HepG2 (cell line): ENCODE results near the gene FAM177B. TPM values are rescaled to one million over a fixed set of nuclear protein-coding genes. Genes with fewer than 3 reads are reported as not detected.

Source experiments
- ATAC-seq: fragments of 200-7000 bp; cut with Tn5 transposase; 3 replicates; pipeline ENCODE4 v1.9.1; 2020; ENCODE audit warnings: mild to moderate bottlenecking, moderate library complexity
- Bru-seq: library from RNA; stranded (reverse); fragments of 400-500 nt; gene quantifications from one replicate; lab custom pipeline; 2021; lab: Mats Ljungman, UMichigan
- BruChase-seq, 2 experiments: library from RNA; stranded (reverse); fragments of 400-500 nt; gene quantifications; one replicate each; lab custom pipeline; 2021; lab: Mats Ljungman, UMichigan
- BruUV-seq: library from RNA; stranded (reverse); fragments of 400-500 nt; replicated peaks from 2 replicates; lab custom pipeline; 2021; lab: Mats Ljungman, UMichigan
- CTCF ChIA-PET: fragments of 300-600 bp; formaldehyde crosslinking; extraction: SDS; loops from one replicate; lab custom pipeline; 2021; ENCODE audit warnings: low total read pairs, inconsistent platforms, low intra/inter-chr PET ratio; lab: Yijun Ruan, JAX
- POLR2A ChIA-PET: fragments of 350-600 bp; sonication (Branson Sonifier 250); formaldehyde crosslinking; loops from one replicate; lab custom pipeline; 2020; ENCODE audit warnings: antibody characterized with exemption, inconsistent platforms; lab: Yijun Ruan, JAX
- DNase-seq: peaks from one replicate; pipeline ENCODE4 v3.0.0-alpha.2; 2015; ENCODE audit warnings: low spot score
- FAIRE-seq: peaks from 3 replicates; lab custom pipeline; 2011; peaks lifted over from hg19 to GRCh38; lab: Jason Lieb, UNC
- H2AFZ ChIP-seq: one replicate; pipeline ENCODE4 v1.6.1; 2011; ENCODE audit warnings: low read length, inconsistent platforms
- H3K27ac ChIP-seq: fragments of 300-600 bp; 3 replicates; pipeline ENCODE4 v1.8.0; 2011; ENCODE audit warnings: mixed run types, mild to moderate bottlenecking, mixed read lengths, low read length, inconsistent platforms; ENCODE audit not compliant: insufficient read depth; ENCODE audit errors: extremely low read length
- H3K27me3 ChIP-seq, 2 experiments: fragments of 200-600 bp in 1 of 2; 2 replicates in 1 of 2; 3 replicates in 1 of 2; pipeline versions ENCODE4 v1.6.0 to v1.8.0; 2011; ENCODE audit warnings: low read length in 2 of 2, mild to moderate bottlenecking in 2 of 2, moderate library complexity in 2 of 2, inconsistent platforms in 1 of 2; ENCODE audit not compliant: insufficient read depth in 2 of 2, control insufficient read depth in 1 of 2
- H3K36me3 ChIP-seq, 2 experiments: fragments of 200-600 bp in 1 of 2; replicated peaks in 1 of 2; 2 replicates in 1 of 2; 3 replicates in 1 of 2; pipeline versions ENCODE4 v1.5.1 to v1.8.0; 2011; ENCODE audit warnings: low read length in 2 of 2, inconsistent platforms in 1 of 2; ENCODE audit not compliant: insufficient read depth in 2 of 2, control insufficient read depth in 1 of 2
- H3K4me1 ChIP-seq: 2 replicates; pipeline ENCODE4 v1.5.1; 2012; ENCODE audit warnings: low read length, inconsistent platforms; ENCODE audit not compliant: insufficient read depth
- H3K4me2 ChIP-seq: 2 replicates; pipeline ENCODE4 v1.6.0; 2011; ENCODE audit warnings: low read depth, low read length, inconsistent platforms
- H3K4me3 ChIP-seq, 3 experiments: fragments of 200-600 bp in 1 of 3; sonication (generic), shearing (Covaris generic) in 1 of 3; replicated peaks in 1 of 3; 2 replicates each; pipeline ENCODE4 v1.5.1; 2011 to 2016; ENCODE audit warnings: low read length in 3 of 3, inconsistent platforms in 2 of 3, low read depth in 2 of 3, mild to moderate bottlenecking in 2 of 3, control low read depth in 1 of 3, mixed read lengths in 1 of 3; ENCODE audit not compliant: insufficient read depth in 1 of 3
- H3K79me2 ChIP-seq: one replicate; pipeline ENCODE4 v1.6.1; 2011; ENCODE audit warnings: low read length, inconsistent platforms; ENCODE audit not compliant: insufficient read depth
- H3K9ac ChIP-seq: 2 replicates; pipeline ENCODE4 v1.6.0; 2011; ENCODE audit warnings: mild to moderate bottlenecking, low read depth, low read length, inconsistent platforms; ENCODE audit not compliant: insufficient read depth
- H3K9me3 ChIP-seq: 2 replicates; pipeline ENCODE4 v1.5.1; 2012; ENCODE audit warnings: mild to moderate bottlenecking, low read length
- H4K20me1 ChIP-seq: 2 replicates; pipeline ENCODE4 v1.6.0; 2011; ENCODE audit warnings: inconsistent platforms, mild to moderate bottlenecking, low read length, moderate library complexity; ENCODE audit not compliant: insufficient read depth
- ARNTL ChIP-seq: sonication (generic); formaldehyde crosslinking; IDR thresholded peaks from 2 replicates; pipeline ENCODE4 v1.4.0; 2020; ENCODE audit warnings: mild to moderate bottlenecking, missing genetic modification reagents
- CCAR2 ChIP-seq: fragments of 200-400 bp; formaldehyde crosslinking; optimal IDR thresholded peaks from 2 replicates; pipeline ENCODE3; 2018; ENCODE audit warnings: low read depth, mild to moderate bottlenecking, low read length, moderate library complexity
- POGK ChIP-seq: sonication (generic); formaldehyde crosslinking; conservative IDR thresholded peaks from 2 replicates; pipeline ENCODE4 v1.8.0; 2022; ENCODE audit warnings: mild to moderate bottlenecking, moderate library complexity, missing genetic modification reagents
- SCMH1 ChIP-seq: sonication (generic); formaldehyde crosslinking; IDR thresholded peaks from 2 replicates; pipeline ENCODE4 v1.9.0; 2021; ENCODE audit warnings: missing genetic modification reagents, mild to moderate bottlenecking, borderline replicate concordance
- TBX2 ChIP-seq: sonication (generic); formaldehyde crosslinking; IDR thresholded peaks from 2 replicates; pipeline ENCODE4 v1.5.0; 2020; ENCODE audit warnings: missing genetic modification reagents, mild to moderate bottlenecking, borderline replicate concordance
- ZNF205 ChIP-seq: IDR thresholded peaks from 2 replicates; pipeline ENCODE4 v1.6.1; 2018; ENCODE audit warnings: missing biosample characterization, missing genetic modification reagents
- ZNF430 ChIP-seq: sonication (generic); formaldehyde crosslinking; IDR thresholded peaks from 2 replicates; pipeline ENCODE4 v1.9.0; 2021; ENCODE audit warnings: mild to moderate bottlenecking, missing genetic modification reagents
- WGBS: methylation state at CpG from one replicate; pipeline ENCODE4 v1.1.6; 2017; ENCODE audit warnings: low lambda C conversion rate; 5-methylcytosine and 5-hydroxymethylcytosine counted together
- in situ Hi-C: cut with HindIII; loops from 2 replicates; pipeline ENCODE4 v1.10.0; 2017; ENCODE audit warnings: low pct_unique_long_range_greater_than_20kb; ENCODE audit not compliant: extremely low pct_ligation_motif_present
- intact Hi-C: fragments of 100-400 bp; cut with micrococcal nuclease; formaldehyde crosslinking; loops from one replicate; pipeline ENCODE4 v1.10.0; 2022; ENCODE audit not compliant: unreplicated experiment
- long read RNA-seq, 2 experiments: library from RNA in 1 of 2; library from polyadenylated mRNA in 1 of 2; stranded (forward) in 1 of 2; unstranded in 1 of 2; transcript quantifications; one replicate each; pipeline ENCODE4 v2.0.0, GENCODE V29; 2019 to 2022
- polyA minus RNA-seq, 3 experiments: library from RNA; depleted of rRNA, polyadenylated mRNA; stranded (reverse); fragments of >200 nt; gene quantifications; 2 replicates each; pipeline ENCODE4 v1.2.3, GENCODE V29; 2011; ENCODE audit warnings: low replicate concordance in 1 of 3
- polyA plus RNA-seq, 8 experiments: library from polyadenylated mRNA; depleted of rRNA in 3 of 8; stranded (reverse) in 7 of 8; unstranded in 1 of 8; fragments of >200 nt; fragmentation: Illumina TruSeq in 4 of 8; extraction: Trizol in 4 of 8; gene quantifications; 2 replicates each; pipeline versions ENCODE4 v1.2.1 to v1.2.3, GENCODE V29; 2011 to 2016; ENCODE audit warnings: low read depth in 4 of 8, missing spikeins in 1 of 8, mixed read lengths in 1 of 8; ENCODE audit not compliant: insufficient read depth in 1 of 8
- total RNA-seq, 5 experiments: library from RNA; depleted of rRNA; stranded (reverse); fragments of >200 nt; fragmentation: Illumina TruSeq; extraction: Trizol; gene quantifications; 2 replicates each; pipeline ENCODE4 v1.2.3, GENCODE V29; 2016; ENCODE audit warnings: low read depth in 1 of 5
- TF ChIP-seq, protein P1 (sequence below): sonication (generic); formaldehyde crosslinking; IDR thresholded peaks from 2 replicates; pipeline ENCODE4 v1.8.1; 2022; ENCODE audit warnings: low read depth, mild to moderate bottlenecking, missing genetic modification reagents

The FAM177B gene
- total RNA-seq (2016; rRNA removed; fragmentation: Illumina TruSeq; extraction: Trizol): not detected in 2 replicates
- total RNA-seq (2016; cell fraction: cytosol; rRNA removed; fragmentation: Illumina TruSeq; extraction: Trizol; ENCODE audit: low read depth): not detected in 2 replicates
- not detected in 2 replicates for total RNA-seq (2016; cell fraction: insoluble cytoplasmic fraction; rRNA removed; fragmentation: Illumina TruSeq; extraction: Trizol)
- not detected in 2 replicates for total RNA-seq (2016; cell fraction: membrane; rRNA removed; fragmentation: Illumina TruSeq; extraction: Trizol)
- not detected in 2 replicates for total RNA-seq (2016; cell fraction: nucleus; rRNA removed; fragmentation: Illumina TruSeq; extraction: Trizol)
- 0.05 and 0.20 TPM in 2 replicates for polyA plus RNA-seq (2011; rRNA removed)
- polyA plus RNA-seq (2011; cell fraction: cytosol; rRNA removed): not detected in 2 replicates
- polyA plus RNA-seq (2011; cell fraction: nucleus; rRNA removed): 0.08 TPM in 1 of 2 replicates, not detected in the other
- polyA plus RNA-seq (2012): 0.27 and 0.86 TPM in 2 replicates
- not detected in 2 replicates for polyA plus RNA-seq (2016; cell fraction: cytosol; fragmentation: Illumina TruSeq; extraction: Trizol; ENCODE audit: low read depth)
- not detected in 2 replicates for polyA plus RNA-seq (2016; cell fraction: insoluble cytoplasmic fraction; fragmentation: Illumina TruSeq; extraction: Trizol; ENCODE audit: low read depth)
- not detected in 2 replicates for polyA plus RNA-seq (2016; cell fraction: membrane; fragmentation: Illumina TruSeq; extraction: Trizol; ENCODE audit: low read depth)
- not detected in 2 replicates for polyA plus RNA-seq (2016; cell fraction: nucleus; fragmentation: Illumina TruSeq; extraction: Trizol; ENCODE audit: insufficient read depth, low read depth)
- not detected in 2 replicates for polyA minus RNA-seq (2011; rRNA and poly(A)+ RNA removed; ENCODE audit: low replicate concordance)
- polyA minus RNA-seq (2011; cell fraction: cytosol; rRNA and poly(A)+ RNA removed): not detected in 2 replicates
- 0.25 TPM in 1 of 2 replicates, not detected in the other for polyA minus RNA-seq (2011; cell fraction: nucleus; rRNA and poly(A)+ RNA removed)
- Bru-seq, nascent RNA: percentile 36 among the genes with signal in this experiment
- BruChase-seq, experiment 1, labeled RNA remaining after a 6-hour chase: percentile 32 among the genes with signal in this experiment
- BruChase-seq, experiment 2, labeled RNA remaining after a 2-hour chase: percentile 41 among the genes with signal in this experiment
- long read RNA-seq, experiment 1: 0 reads
- long read RNA-seq, experiment 2, partial matches to known transcripts: 1 of 1 reads
- long read RNA-seq, experiment 2, other reads (novel, unspliced or antisense): 0 of 1 reads

DNA sequence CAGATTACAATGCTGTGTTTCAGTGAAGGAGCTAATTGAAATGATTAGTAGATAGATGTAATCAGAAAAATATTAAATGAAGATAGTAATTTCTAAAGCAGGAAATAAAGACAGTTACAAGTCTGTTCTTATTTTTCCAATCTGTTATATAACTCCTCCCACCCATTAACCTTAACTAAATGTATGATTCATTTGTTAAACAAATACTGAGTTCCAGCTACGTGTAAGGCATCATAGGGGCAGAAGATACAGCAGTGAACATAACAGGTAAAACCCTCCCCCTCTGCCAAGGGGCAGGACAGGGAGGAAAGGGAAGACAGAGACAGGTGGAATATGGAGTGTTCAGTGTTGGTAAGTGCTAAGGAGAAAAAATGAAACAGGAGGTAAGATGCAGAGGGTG is at the start of gene FAM177B:
TSS of gene FAM177B (plus strand) at position 231 of the 400 bp plus-strand sequence. CDS start 9,344 bp downstream, outside the sequence.
- BruUV-seq: no TSS peak
- intact Hi-C loops: no loop called here
- Histone ChIP-seq H3K27ac (no peak within 1 kb of the TSS), H2AFZ (no peak within 1 kb of the TSS), H3K9ac (no peak within 1 kb of the TSS), H3K27me3 (no peaks in the 10 kb centered on the region)
- no peak for ATAC-seq
- CTCF ChIA-PET: interaction anchor here (1.1 kb wide), 1 partner anchor 344 kb away, joined by 3 read pairs; no protein-coding TSS in a partner anchor
- TF ChIP-seq CCAR2: no peak
- TF ChIP-seq ZNF205 (CRISPR knock-in tag): peak; percentile 95
- TF ChIP-seq, all 625 proteins: peak for 1
- DNase-seq (no peak), FAIRE-seq (no peak)
- in situ Hi-C loops: no loop called here
- Histone ChIP-seq H3K4me2 (no peak within 1 kb of the TSS), H3K9me3 (no peaks in the 10 kb centered on the region), H3K4me1 (no peaks in the 10 kb centered on the region), H3K79me2 (no peaks in the 10 kb centered on the region), H4K20me1 (no peaks in the 10 kb centered on the region), H3K36me3 (peaks cover 3 to 24% of the 10 kb centered on the region in 2 experiments; a peak in 4 of 5 replicates), H3K4me3 (no peak within 1 kb of the TSS)
- WGBS: 27% methylated on average over 1 of the region's 1 CpG
- POLR2A ChIA-PET: interaction anchor here (0.9 kb wide), 1 partner anchor 24 kb away, joined by 4 read pairs; no protein-coding TSS in a partner anchor

GRCh38 chr1:222691016-222691415 is 46.0 kb upstream of the FAM177B start:
- H3K36me3 ChIP-seq: peaks cover 6 to 28% of the 10 kb centered on the region in 2 experiments
- FAIRE-seq: no peak
- WGBS: 96% methylated on average over 1 of the region's 1 CpG

More at GRCh38 chr1:222691016-222691415, 46.0 kb upstream of the FAM177B start:
- no peaks in the 10 kb centered on the region for H3K9me3 ChIP-seq
- no peaks in the 10 kb centered on the region for H3K79me2 ChIP-seq
- no peak overlapping the region for H3K27ac ChIP-seq
- no peak overlapping the region for H3K4me3 ChIP-seq
- no TSS peak for BruUV-seq
- H3K27me3 ChIP-seq: no peaks in the 10 kb centered on the region
- in situ Hi-C loops (no loop called here), intact Hi-C loops (no loop called here)
- ATAC-seq (no peak), DNase-seq (no peak)
- H3K4me1 ChIP-seq: no peaks in the 10 kb centered on the region
- ChIA-PET POLR2A (no interaction called here), CTCF (no interaction called here)
- no peak overlapping the region for H3K4me2 ChIP-seq
- no peak for TF ChIP-seq ARNTL (CRISPR knock-in tag)
- TF ChIP-seq ZNF430 (CRISPR knock-in tag): no peak
- no peak for TF ChIP-seq SCMH1 (CRISPR knock-in tag)
- TF ChIP-seq, protein P1, sequence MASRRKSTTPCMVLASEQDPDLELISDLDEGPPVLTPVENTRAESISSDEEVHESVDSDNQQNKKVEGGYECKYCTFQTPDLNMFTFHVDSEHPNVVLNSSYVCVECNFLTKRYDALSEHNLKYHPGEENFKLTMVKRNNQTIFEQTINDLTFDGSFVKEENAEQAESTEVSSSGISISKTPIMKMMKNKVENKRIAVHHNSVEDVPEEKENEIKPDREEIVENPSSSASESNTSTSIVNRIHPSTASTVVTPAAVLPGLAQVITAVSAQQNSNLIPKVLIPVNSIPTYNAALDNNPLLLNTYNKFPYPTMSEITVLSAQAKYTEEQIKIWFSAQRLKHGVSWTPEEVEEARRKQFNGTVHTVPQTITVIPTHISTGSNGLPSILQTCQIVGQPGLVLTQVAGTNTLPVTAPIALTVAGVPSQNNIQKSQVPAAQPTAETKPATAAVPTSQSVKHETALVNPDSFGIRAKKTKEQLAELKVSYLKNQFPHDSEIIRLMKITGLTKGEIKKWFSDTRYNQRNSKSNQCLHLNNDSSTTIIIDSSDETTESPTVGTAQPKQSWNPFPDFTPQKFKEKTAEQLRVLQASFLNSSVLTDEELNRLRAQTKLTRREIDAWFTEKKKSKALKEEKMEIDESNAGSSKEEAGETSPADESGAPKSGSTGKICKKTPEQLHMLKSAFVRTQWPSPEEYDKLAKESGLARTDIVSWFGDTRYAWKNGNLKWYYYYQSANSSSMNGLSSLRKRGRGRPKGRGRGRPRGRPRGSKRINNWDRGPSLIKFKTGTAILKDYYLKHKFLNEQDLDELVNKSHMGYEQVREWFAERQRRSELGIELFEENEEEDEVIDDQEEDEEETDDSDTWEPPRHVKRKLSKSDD (CRISPR knock-in tag): no peak
- no peak for TF ChIP-seq POGK (CRISPR knock-in tag)
- TF ChIP-seq TBX2 (CRISPR knock-in tag): no peak
- H2AFZ ChIP-seq: no peak overlapping the region
- no peak overlapping the region for H3K9ac ChIP-seq
- no peaks in the 10 kb centered on the region for H4K20me1 ChIP-seq
